Upper lobe of left lung (tissue), 4 donors: ENCODE data around the gene GLIPR2.
"Not testable (repeated sequence)": the region's sequence is repeated elsewhere in the genome, so short reads cannot be mapped to it uniquely, and the experiment has no call there.

Experiments used
- EP300 ChIP-seq, 4 donors: sonication (generic); formaldehyde crosslinking; IDR thresholded peaks; one replicate each; pipeline ENCODE4 v1.5.1; 2017; ENCODE audit warnings: antibody characterized with exemption in 4 of 4, control low read depth in 2 of 4
- POLR2A ChIP-seq, 4 donors: fragments of 450-650 bp; IDR thresholded peaks; one replicate each; pipeline ENCODE4 v1.5.1; 2016 to 2017; ENCODE audit warnings: antibody characterized with exemption in 4 of 4, mild to moderate bottlenecking in 2 of 4
- POLR2AphosphoS5 ChIP-seq, 2 donors: sonication (generic); formaldehyde crosslinking; IDR thresholded peaks; one replicate each; pipeline ENCODE4 v1.5.1; 2017; ENCODE audit warnings: antibody characterized with exemption in 2 of 2
- TF ChIP-seq, protein P1 (sequence below), 6 experiments: fragments of 450-650 bp in 4 of 6; fragments of 200-600 bp in 2 of 6; sonication (generic) in 2 of 6; IDR thresholded peaks; one replicate each; pipeline ENCODE4 v1.5.1; 2016 to 2019; ENCODE audit warnings: antibody characterized with exemption in 6 of 6

- TF ChIP-seq POLR2AphosphoS5, POLR2A, EP300 (IDR thresholded peaks at IDR 0.05): not testable (repeated sequence)
- TF ChIP-seq, protein P1, sequence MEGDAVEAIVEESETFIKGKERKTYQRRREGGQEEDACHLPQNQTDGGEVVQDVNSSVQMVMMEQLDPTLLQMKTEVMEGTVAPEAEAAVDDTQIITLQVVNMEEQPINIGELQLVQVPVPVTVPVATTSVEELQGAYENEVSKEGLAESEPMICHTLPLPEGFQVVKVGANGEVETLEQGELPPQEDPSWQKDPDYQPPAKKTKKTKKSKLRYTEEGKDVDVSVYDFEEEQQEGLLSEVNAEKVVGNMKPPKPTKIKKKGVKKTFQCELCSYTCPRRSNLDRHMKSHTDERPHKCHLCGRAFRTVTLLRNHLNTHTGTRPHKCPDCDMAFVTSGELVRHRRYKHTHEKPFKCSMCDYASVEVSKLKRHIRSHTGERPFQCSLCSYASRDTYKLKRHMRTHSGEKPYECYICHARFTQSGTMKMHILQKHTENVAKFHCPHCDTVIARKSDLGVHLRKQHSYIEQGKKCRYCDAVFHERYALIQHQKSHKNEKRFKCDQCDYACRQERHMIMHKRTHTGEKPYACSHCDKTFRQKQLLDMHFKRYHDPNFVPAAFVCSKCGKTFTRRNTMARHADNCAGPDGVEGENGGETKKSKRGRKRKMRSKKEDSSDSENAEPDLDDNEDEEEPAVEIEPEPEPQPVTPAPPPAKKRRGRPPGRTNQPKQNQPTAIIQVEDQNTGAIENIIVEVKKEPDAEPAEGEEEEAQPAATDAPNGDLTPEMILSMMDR (IDR thresholded peaks at IDR 0.05): not testable (repeated sequence)
Observed at GRCh38 chr9:36175209-36175608, 38.7 kb downstream of the GLIPR2 start.
